SIG-M5 treated with dmso at 0.1 percent for 504 hours (cell line): ENCODE measurements around the gene ADGRL2.
"Not testable (repeated sequence)": the region's sequence is repeated elsewhere in the genome, so short reads cannot be mapped to it uniquely, and the experiment has no call there.

Source experiments
- DNase-seq: peaks from one replicate; lab custom pipeline; 2025; ENCODE audit not compliant: unreplicated experiment; lab: John Stamatoyannopoulos, UW

Gene ADGRL2

DNA sequence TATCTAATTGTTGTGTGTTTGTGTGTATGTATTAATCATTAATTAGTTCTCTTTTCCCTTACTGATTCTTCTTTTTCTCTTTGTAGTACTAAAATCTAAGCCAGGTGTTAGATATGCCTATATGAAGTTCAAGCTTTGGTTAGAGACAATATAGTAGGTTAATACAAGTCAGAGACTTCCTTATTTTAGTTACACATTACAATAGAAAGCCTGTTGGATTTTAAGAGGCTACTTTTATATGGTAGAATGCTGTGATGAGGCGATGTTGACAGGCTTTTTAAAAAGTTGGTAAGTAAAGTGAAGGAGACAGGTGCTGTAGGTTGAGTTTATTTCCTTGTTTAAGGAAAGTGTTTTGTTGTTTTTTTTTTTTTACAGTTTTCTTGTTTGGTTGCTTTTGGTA is 45.9 kb downstream of the ADGRL2 start:
- DNase-seq, result no peak

DNA sequence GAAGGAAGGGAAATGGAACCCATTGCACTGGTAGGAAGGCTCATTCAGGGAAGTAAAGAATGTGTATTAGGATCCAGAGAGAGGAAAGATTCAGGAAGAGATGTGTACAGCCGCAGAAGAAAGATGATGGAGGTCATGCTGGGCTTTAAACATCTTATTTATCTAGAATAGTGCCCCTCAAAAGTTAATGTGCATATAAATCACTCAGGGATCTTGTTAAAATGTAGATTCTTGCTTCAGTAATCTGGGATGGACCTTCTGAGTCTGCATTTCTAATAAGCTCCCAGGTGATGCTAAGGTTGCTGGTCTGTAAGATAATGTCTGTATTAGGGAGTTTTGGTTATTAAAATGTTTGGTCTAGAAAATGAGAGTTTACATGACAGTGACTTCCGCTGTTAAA is 46.3 kb downstream of the ADGRL2 start:
- no peak for DNase-seq

DNA sequence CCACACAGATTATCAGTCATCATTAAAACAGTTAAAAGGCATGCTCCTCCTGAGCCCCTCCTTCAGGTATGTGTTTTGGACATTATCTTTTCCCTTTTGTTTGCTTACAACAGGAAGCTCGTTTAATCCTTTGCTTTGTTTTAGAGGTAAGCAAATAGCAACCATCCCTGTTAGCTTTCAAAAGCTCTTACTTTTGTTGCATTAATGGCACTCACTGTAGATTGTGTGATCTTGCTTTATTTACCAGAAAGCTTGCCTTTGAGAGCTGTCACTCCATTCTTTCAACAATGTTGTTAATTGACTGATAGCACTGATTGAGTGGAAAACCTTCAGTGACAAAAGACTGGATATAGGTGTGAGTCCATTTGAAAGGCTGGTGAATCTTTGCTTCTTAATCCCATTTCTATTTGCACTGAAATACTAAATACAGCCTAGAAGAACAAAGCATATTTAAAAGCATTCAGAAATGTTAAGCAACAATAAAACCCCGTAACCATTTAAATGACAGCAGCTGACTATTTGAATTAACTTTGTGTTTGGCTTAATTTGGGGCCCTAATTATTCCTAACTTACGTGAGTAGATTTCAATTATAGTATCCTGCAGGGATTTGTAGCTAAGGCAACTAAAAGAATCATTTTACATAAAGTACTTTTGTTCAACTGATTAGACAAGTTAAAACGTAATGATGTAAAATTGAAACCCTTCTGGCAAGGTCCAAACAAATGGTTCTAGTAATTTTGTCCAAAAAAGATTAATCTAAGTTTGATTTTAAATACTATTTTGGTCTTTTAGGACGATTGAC is 48.3 kb downstream of the ADGRL2 start:
- DNase-seq, result no peak

DNA sequence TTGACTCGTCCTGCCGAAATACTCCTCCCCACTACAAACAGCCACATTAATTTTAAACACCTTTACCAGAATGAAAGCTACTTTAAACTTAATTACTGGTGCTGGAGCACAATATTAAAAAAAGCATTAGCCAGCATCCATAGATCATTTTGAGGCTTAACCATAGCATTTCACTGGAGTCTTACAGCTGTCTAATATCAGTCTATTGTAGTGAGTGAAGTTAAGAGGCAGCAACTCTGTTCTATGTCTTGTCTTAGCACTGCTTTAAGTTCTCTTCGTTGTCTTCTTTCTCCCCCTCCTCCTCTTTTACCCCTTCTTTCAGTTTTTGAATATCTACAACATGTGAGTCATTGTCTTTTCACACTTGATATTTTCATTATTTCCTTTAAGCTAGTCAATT is 49.3 kb downstream of the ADGRL2 start:
- no peak for DNase-seq

GRCh38 chr1:81850495-81850894 is 49.8 kb downstream of the ADGRL2 start:
- DNase-seq, result no peak

DNA sequence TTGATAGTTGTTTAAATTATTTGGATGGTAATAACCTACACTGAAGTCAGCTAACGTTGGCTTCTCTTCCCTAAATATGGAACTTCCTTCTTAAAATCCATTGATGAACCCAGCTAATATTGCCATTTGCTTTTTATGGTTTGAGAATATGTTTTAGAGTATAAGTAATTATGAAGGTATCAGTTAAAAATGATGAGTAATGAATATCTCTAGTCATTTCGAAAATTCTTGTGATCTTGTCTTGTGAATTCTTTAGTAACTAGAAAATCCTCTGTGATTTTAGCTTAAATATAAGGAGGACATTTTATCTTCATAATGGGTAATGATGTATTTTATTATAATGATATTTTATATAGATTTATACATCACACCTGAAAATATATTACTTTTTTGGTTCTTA is 50.5 kb downstream of the ADGRL2 start:
- no peak for DNase-seq

- DNase-seq, result no peak
Observed at GRCh38 chr1:81852961-81853360, 52.2 kb downstream of the ADGRL2 start.

DNA sequence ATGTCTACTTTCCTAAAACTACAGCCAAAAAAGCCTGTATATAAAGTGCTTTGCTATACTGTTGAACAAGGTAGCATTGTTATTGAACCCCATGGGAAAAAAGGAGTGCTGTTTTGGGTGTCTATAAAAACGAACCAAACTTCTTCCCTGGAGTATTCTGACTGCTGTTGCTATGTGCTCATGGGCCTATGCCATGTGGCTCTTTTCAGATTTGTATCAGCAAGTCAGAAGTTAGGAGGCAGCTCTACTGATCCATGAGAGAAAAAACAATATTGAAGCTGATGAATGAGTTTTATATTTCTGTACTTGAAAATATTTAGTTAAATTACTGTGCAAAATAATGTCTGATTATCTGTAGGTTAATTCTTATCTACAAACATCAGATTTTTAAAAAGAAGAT is 66.5 kb downstream of the ADGRL2 start:
- no peak for DNase-seq

GRCh38 chr1:81869307-81869706 is 68.6 kb downstream of the ADGRL2 start:
- DNase-seq, result no peak

DNA sequence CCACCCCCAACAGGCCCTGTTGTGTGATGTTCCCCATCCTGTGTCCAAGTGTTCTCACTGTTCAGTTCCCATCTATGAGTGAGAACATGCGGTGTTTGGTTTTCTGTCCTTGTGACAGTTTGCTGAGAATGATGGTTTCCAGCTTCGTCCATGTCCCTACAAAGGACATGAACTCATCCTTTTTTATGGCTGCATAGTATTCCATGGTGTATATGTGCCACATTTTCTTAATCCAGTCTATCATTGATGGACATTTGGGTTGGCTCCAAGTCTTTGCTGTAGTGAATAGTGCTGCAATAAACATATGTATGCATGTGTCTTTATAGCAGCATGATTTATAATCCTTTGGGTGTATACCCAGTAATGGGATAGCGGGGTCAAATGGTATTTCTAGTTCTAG is 70.4 kb downstream of the ADGRL2 start:
- DNase-seq, result not testable (repeated sequence)

DNA sequence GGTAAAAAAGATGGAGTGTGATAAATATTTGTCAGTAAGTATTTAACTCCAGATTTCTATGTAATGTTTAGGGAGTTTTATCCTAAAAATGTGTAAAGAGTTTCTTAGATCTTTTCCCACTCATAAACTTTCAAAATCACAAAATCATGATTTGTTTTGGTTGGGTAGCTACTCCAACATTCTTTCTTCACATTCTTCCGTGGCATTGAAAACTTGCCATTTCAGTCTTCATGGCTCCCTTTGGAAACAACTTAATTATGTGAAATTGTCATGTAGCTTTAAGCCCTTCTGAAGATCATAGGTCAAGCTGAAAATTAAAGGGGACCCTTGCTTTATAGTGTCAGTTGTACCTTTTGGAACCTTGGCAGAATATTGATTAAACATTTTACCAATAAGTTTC is 73.2 kb downstream of the ADGRL2 start:
- no peak for DNase-seq

DNA sequence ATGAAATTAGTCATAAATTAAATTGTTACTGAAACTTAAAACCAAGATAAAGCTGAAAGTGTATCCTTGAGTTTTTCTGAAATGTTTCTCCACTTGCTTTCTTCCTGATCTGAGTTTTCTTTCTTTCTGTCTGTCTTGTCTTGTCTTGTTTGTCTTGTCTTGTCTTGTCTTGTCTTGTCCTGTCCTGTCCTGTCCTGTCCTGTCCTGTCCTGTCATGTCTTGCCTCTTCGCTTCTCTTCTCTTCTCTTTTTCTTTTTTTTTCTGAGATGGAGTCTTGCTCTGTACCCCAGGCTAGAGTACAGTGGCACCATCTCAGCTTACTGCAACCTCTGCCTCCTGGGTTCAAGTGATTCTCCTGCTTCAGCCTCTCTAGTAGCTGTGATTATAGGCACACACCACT is 73.7 kb downstream of the ADGRL2 start:
- DNase-seq, result no peak

DNA sequence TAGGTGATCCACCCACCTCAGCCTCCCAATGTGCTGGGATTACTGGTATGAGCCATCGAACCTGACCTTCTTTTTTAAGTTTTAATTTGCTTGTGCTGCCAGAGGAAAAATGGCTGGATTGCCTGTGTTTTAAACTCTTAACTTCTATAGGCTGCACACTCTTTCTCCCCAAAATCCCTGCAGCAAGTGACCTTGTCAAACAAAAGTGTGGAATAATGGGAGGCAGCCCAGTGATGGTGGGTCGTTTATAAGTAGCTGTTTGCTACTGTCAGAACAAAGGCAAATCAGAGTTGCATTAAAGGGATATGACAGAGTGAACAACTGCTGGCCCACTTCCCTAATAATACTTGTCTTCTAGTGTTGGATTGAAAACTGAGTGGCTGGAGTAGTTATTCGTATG is 74.2 kb downstream of the ADGRL2 start:
- no peak for DNase-seq

DNA sequence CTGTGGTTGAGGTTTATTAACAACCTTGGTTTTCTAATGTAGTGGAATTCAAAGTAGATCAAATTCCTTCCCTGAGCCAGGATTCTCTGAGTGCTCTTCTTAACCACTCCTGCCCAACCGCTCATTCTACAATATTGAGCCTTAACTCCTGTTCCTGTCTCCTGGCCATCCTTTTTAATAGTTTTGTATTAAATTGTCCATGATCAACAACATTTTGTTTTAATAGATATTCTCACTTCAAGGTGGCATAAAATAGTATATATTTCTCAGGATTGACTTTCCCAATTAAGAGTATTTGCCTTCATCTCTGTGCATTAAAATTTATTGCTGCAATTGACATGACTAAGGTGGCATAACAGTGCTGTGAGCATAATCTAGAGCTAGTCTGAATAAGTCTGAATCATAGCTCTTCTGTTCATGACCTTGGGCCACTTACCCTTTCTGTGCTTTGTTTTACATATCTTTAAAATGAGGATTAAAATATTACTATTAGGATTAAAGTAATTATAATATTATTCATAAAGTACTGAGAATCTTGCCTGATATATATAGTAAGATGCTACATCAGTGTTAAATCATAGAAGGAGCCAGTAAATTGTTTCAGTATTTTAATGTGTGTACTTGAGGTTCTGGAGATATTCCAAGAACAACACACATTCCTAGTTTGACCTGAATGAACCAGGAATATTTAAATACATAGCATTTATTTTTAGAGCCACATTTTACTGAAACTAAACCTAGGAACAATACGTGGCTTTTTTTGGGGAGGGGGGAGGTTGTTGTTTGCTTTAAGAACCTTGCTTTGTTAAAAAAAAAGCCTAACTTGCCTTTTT is 76.4 kb downstream of the ADGRL2 start:
- DNase-seq, result no peak

GRCh38 chr1:81877940-81878339 is 77.2 kb downstream of the ADGRL2 start:
- no peak for DNase-seq

DNA sequence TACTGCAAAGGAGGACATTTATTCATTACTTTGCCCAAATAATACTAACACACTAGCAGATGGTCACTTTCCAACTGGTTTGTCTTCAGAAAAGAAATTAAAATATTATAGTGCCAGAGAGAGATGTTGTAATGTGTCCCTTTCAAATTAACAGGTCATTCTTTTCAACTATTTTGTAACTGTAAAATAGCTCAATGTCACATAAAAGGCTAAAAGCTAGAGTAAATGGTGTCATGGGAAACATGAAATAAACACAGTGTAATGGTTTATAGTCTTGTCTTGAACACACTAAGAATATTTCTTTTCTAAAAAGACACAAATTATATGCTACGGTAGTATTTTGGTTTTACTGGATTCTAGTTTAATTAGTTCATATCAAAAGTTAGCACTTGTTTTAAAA is 77.8 kb downstream of the ADGRL2 start:
- DNase-seq, result no peak

DNA sequence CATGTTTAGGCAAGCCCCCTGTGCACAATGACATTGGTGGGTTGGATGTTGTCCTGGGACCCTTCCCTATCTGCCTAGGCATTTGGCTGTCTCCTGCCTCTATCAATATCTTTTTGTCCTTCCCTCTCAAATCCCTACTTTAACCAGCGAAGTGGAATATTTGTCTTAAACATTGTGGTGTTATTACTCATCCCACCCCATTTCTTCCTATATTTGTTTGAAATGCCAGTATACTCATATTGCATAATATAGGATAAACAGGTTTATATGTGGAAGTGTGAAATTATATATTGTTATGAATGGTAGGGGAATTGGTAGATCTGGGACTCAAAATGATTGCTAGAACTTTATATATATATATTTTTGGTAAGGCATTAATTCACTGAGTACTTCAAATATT is 80.0 kb downstream of the ADGRL2 start:
- no peak for DNase-seq

GRCh38 chr1:81885291-81885690 is 84.6 kb downstream of the ADGRL2 start:
- no peak for DNase-seq

DNA sequence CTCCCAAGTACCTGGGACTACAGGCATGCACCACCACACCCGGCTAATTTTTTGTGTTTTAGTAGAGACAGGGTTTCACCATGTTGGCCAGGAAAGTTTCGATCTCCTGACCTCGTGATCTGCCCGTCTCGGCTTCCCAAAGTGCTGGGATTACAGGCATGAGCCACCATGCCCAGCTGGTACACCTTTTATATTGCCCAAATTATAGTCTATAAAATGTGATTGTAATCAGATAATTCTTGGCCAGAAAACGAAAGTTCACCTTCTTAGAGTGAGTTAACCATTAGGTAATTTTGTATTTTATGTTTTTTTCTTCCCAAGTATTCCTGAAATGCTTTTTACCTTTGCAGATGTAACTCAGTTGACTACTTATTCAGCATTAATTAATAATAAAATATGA is 85.6 kb downstream of the ADGRL2 start:
- not testable (repeated sequence) for DNase-seq

DNA sequence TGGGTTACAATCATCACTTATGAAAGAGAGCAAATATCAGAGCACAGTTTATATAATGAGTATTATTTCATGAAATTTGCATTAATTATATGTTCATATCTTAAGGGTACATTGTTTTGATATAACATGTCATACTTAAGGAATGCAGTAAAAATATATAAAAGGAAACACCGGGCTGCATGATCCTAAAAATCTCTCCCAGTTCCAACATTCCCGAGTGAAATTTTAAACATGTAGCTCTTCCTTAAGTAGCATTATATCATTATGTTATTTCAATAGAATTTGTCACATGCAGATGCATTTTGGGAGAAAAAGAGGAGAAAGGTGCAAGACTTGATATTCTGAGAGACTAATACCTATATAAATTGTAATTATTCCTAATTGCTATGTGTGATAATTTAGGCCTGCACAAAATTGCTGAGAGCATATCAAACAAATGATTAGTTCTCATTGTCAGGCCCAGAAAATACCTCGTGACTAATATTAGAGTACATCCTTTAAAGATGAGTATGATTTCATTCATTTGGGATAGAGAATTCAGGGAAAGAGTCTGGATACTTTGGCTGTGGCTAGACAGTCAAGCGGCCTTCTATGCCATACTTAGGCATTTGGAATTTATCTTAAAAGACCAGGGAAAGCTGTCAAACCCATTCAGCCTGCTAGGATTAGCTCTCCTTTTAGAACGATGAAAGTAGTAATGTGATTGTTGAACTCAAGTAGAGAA is 86.8 kb downstream of the ADGRL2 start:
- no peak for DNase-seq

GRCh38 chr1:81889166-81889565 is 88.4 kb downstream of the ADGRL2 start:
- DNase-seq, result no peak

- DNase-seq, result no peak
Observed at GRCh38 chr1:81894867-81895266, 94.1 kb downstream of the ADGRL2 start.
